GM12878 (cell line): ENCODE data around the gene GSK3A. TPM values are rescaled to one million over a fixed set of nuclear protein-coding genes. Genes with fewer than 3 reads are reported as not detected.

Source experiments
- ATAC-seq: fragments of 200-7000 bp; cut with Tn5 transposase; 3 replicates; pipeline ENCODE4 v1.9.1; 2020; ENCODE audit warnings: mild to moderate bottlenecking, moderate library complexity
- BruUV-seq: library from RNA; stranded (reverse); fragments of 400-500 nt; replicated peaks from 2 replicates; lab custom pipeline; 2021; lab: Mats Ljungman, UMichigan
- CTCF ChIA-PET: fragments of 300-600 bp; sonication (Branson Sonifier 250); formaldehyde crosslinking; extraction: SDS; loops from one replicate; lab custom pipeline; 2021; ENCODE audit warnings: inconsistent platforms; lab: Yijun Ruan, JAX
- POLR2A ChIA-PET: fragments of 350-600 bp; formaldehyde crosslinking; extraction: SDS; loops from one replicate; lab custom pipeline; 2021; ENCODE audit warnings: inconsistent platforms; lab: Charles Lee
- RAD21 ChIA-PET: fragments of 300-600 bp; sonication (Branson Sonifier 250); formaldehyde crosslinking; loops from one replicate; lab custom pipeline; 2023; ENCODE audit warnings: antibody characterized with exemption; ENCODE audit not compliant: unreplicated experiment; lab: Charles Lee
- SMC1A ChIA-PET: fragments of 300-600 bp; sonication (Branson Sonifier 250); formaldehyde crosslinking; loops from one replicate; lab custom pipeline; 2023; ENCODE audit not compliant: unreplicated experiment, uncharacterized antibody; lab: Charles Lee
- DNase-seq: peaks from one replicate; pipeline ENCODE4 v3.0.0-alpha.2; 2011; ENCODE audit warnings: low read depth, low spot score
- FAIRE-seq: peaks from 3 replicates; lab custom pipeline; 2011; peaks lifted over from hg19 to GRCh38; lab: Jason Lieb, UNC
- H2AFZ ChIP-seq: 2 replicates; pipeline ENCODE4 v1.6.0; 2011; ENCODE audit warnings: low read depth, low read length, control low read depth; ENCODE audit not compliant: control insufficient read depth
- H3K27ac ChIP-seq: 2 replicates; pipeline ENCODE4 v1.5.1; 2011; ENCODE audit warnings: control low read depth; ENCODE audit not compliant: control insufficient read depth, insufficient read depth
- H3K27me3 ChIP-seq, 2 experiments: replicated peaks in 1 of 2; 2 replicates each; pipeline versions ENCODE4 v1.6.0 to v1.6.1; 2011; ENCODE audit warnings: low read length in 1 of 2; ENCODE audit not compliant: control insufficient read depth in 2 of 2, insufficient read depth in 2 of 2
- H3K36me3 ChIP-seq, 2 experiments: 2 replicates each; pipeline ENCODE4 v1.5.1; 2011; ENCODE audit warnings: low read length in 1 of 2; ENCODE audit not compliant: control insufficient read depth in 2 of 2, insufficient read depth in 2 of 2
- H3K4me1 ChIP-seq: 2 replicates; pipeline ENCODE4 v1.6.1; 2011; ENCODE audit warnings: mild to moderate bottlenecking, low read length, moderate library complexity, mixed read lengths; ENCODE audit not compliant: control insufficient read depth, insufficient read depth
- H3K4me2 ChIP-seq: 2 replicates; pipeline ENCODE4 v1.6.0; 2011; ENCODE audit warnings: control low read depth; ENCODE audit not compliant: control insufficient read depth, insufficient read depth
- H3K4me3 ChIP-seq: fragments of 200-600 bp; sonication (generic); 2 replicates; pipeline ENCODE4 v1.5.1; 2016
- H3K79me2 ChIP-seq: 2 replicates; pipeline ENCODE4 v1.6.0; 2011; ENCODE audit warnings: low read length; ENCODE audit not compliant: control insufficient read depth, insufficient read depth
- H3K9ac ChIP-seq: 2 replicates; pipeline ENCODE4 v1.8.0; 2011; ENCODE audit warnings: low read length, control low read depth, mixed read lengths; ENCODE audit not compliant: control insufficient read depth, insufficient read depth
- H3K9me3 ChIP-seq: replicated peaks from 3 replicates; pipeline ENCODE4 v1.5.1; 2011; ENCODE audit warnings: mild to moderate bottlenecking, low read length; ENCODE audit not compliant: control insufficient read depth, insufficient read depth
- H4K20me1 ChIP-seq: 2 replicates; pipeline ENCODE4 v1.6.0; 2011; ENCODE audit not compliant: control insufficient read depth, insufficient read depth
- CBX3 ChIP-seq: fragments of 200-600 bp; sonication (generic); IDR thresholded peaks from 2 replicates; pipeline ENCODE4 v1.6.1; 2016; ENCODE audit warnings: low read depth, borderline replicate concordance
- ELK1 ChIP-seq: IDR thresholded peaks from 2 replicates; pipeline ENCODE4 v1.6.1; 2012; ENCODE audit warnings: low read depth, low read length, improper control_type of control experiment
- ESRRA ChIP-seq: IDR thresholded peaks from 2 replicates; pipeline ENCODE4 v1.6.1; 2012; ENCODE audit warnings: mild to moderate bottlenecking, low read length, improper control_type of control experiment
- SMC3 ChIP-seq: IDR thresholded peaks from 2 replicates; pipeline ENCODE4 v1.6.1; 2011; ENCODE audit warnings: low read length, improper control_type of control experiment, borderline replicate concordance
- SRF ChIP-seq, 2 experiments: IDR thresholded peaks; 2 replicates each; pipeline ENCODE4 v1.6.1; 2011; ENCODE audit warnings: low read depth in 2 of 2, low read length in 2 of 2, mild to moderate bottlenecking in 1 of 2, moderate library complexity in 1 of 2
- TCF3 ChIP-seq: IDR thresholded peaks from 2 replicates; pipeline ENCODE4 v1.6.1; 2012; ENCODE audit warnings: low read depth, mild to moderate bottlenecking, low read length, borderline replicate concordance; ENCODE audit not compliant: insufficient read depth
- ZBTB11 ChIP-seq: fragments of 450-650 bp; formaldehyde crosslinking; IDR thresholded peaks from 2 replicates; pipeline ENCODE4 v1.5.0; 2022; ENCODE audit warnings: mild to moderate bottlenecking, missing genetic modification characterization
- ZNF24 ChIP-seq: fragments of 450-650 bp; IDR thresholded peaks from 2 replicates; pipeline ENCODE4 v1.6.1; 2017; ENCODE audit warnings: antibody characterized with exemption, mild to moderate bottlenecking
- WGBS: methylation state at CpG from one replicate; pipeline ENCODE4 v1.1.6; 2016; ENCODE audit warnings: low lambda C conversion rate; ENCODE audit not compliant: insufficient replicate concordance, insufficient coverage; ENCODE audit errors: missing lambda C conversion rate; 5-methylcytosine and 5-hydroxymethylcytosine counted together
- in situ Hi-C: fragments of 300-500 bp; cut with MboI; formaldehyde crosslinking; loops from 9 replicates; pipeline ENCODE4 v1.14.3; 2018; ENCODE audit warnings: mixed read lengths
- intact Hi-C: fragments of 100-400 bp; cut with micrococcal nuclease; formaldehyde crosslinking; loops from one replicate; pipeline ENCODE4 v1.14.2; 2022; ENCODE audit not compliant: unreplicated experiment
- polyA plus RNA-seq, 11 experiments: library from polyadenylated mRNA; depleted of rRNA in 4 of 11; unstranded in 6 of 11; stranded (reverse) in 5 of 11; fragments of >200 nt; fragmentation: Nextera tagmentation in 4 of 11; fragmentation: Illumina TruSeq in 1 of 11; extraction: Ambion mirVana in 4 of 11; extraction: Trizol in 1 of 11; gene quantifications; 1 replicate in 1 of 11; 2 replicates in 10 of 11; pipeline versions ENCODE4 v1.2.1 to v1.2.3, GENCODE V29; 2011 to 2016; ENCODE audit warnings: inconsistent platforms in 2 of 11, missing spikeins in 2 of 11, low read depth in 1 of 11
- total RNA-seq, 4 experiments: library from RNA; depleted of rRNA in 3 of 4; stranded (reverse); fragments of >200 nt in 3 of 4; fragmentation: Illumina TruSeq in 1 of 4; extraction: Trizol in 1 of 4; gene quantifications; 2 replicates each; pipeline versions ENCODE4 v1.2.1 to v1.2.3, GENCODE V29; 2013 to 2021
- TF ChIP-seq, protein P1 (sequence below): fragments of 450-650 bp; IDR thresholded peaks from 2 replicates; pipeline ENCODE4 v1.6.1; 2017; ENCODE audit warnings: borderline replicate concordance

The GSK3A gene
- total and polyA plus RNA-seq, 10 of the 15 experiments (the other 5 are each of a cell fraction or from before 2014, with no cell fraction given) = 1.00 to 47.9 (median 15.2) TPM

DNA sequence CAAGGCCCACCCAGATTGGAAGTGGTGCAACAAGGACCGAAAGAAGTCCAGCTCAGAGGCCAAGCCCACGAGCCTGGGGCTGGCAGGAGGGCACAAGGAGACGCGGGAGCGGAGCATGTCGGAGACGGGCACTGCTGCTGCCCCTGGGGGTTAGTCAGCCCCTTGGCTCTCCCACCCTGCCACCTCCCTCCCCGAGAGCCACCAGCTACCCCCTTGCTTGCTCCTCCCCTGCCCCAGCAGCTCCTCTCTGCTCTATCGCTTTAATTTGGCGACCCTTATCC, 45.4 kb upstream of the GSK3A start:
- Histone ChIP-seq H3K79me2 (peaks cover 21% of the 10 kb centered on the region), H2AFZ (no peak overlapping the region), H3K4me3 (no peak overlapping the region), H3K9ac (no peak overlapping the region), H3K36me3 (peaks cover 19 to 31% of the 10 kb centered on the region in 2 experiments), H3K4me1 (peaks cover 22% of the 10 kb centered on the region), H3K27ac (no peak overlapping the region), H4K20me1 (no peaks in the 10 kb centered on the region; the same call in 1 of the 2 replicates), H3K9me3 (no peaks in the 10 kb centered on the region), H3K27me3 (no peaks in the 10 kb centered on the region), H3K4me2 (no peak overlapping the region)
- ChIA-PET RAD21 (no interaction called here), SMC1A (no interaction called here), CTCF (interaction anchor here (1.7 kb wide), 1 partner anchor 103 kb away, joined by 4 read pairs; no protein-coding TSS in a partner anchor), POLR2A (interaction anchor here (0.8 kb wide), 1 partner anchor 9 kb away, joined by 3 read pairs; no protein-coding TSS in a partner anchor)
- ATAC-seq = no peak
- intact Hi-C loops = no loop called here
- TF ChIP-seq ELK1 (no peak), SMC3 (no peak), ESRRA (no peak), SRF (IDR thresholded peaks at IDR 0.05; ENCODE audit: low read depth in 2 of 2, low read length in 2 of 2) (no peak), ZNF24 (no peak), CBX3 (no peak), TCF3 (no peak), ZBTB11 (CRISPR knock-in tag) (no peak)
- TF ChIP-seq, protein P1, sequence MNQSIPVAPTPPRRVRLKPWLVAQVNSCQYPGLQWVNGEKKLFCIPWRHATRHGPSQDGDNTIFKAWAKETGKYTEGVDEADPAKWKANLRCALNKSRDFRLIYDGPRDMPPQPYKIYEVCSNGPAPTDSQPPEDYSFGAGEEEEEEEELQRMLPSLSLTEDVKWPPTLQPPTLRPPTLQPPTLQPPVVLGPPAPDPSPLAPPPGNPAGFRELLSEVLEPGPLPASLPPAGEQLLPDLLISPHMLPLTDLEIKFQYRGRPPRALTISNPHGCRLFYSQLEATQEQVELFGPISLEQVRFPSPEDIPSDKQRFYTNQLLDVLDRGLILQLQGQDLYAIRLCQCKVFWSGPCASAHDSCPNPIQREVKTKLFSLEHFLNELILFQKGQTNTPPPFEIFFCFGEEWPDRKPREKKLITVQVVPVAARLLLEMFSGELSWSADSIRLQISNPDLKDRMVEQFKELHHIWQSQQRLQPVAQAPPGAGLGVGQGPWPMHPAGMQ = no peak
- 92% methylated on average over 9 of the region's 10 CpGs for WGBS
- in situ Hi-C loops = no loop called here
- no peak for FAIRE-seq
- DNase-seq = no peak
- BruUV-seq = no TSS peak
